GM12864 (cell line): ENCODE results near the gene DRC1.

Experiments used
- DNase-seq: peaks from one replicate; pipeline ENCODE4 v3.0.0-alpha.2; 2011; ENCODE audit warnings: low read depth
- H3K4me3 ChIP-seq: 2 replicates; pipeline ENCODE4 v1.5.1; 2011; ENCODE audit warnings: mild to moderate bottlenecking, low read depth, low read length, control low read depth
- CTCF ChIP-seq: IDR thresholded peaks from 2 replicates; pipeline ENCODE4 v1.5.1; 2011; ENCODE audit warnings: low read depth, mild to moderate bottlenecking, moderate library complexity, low read length, control low read depth, inconsistent platforms; ENCODE audit errors: missing control alignments

The DRC1 gene

GRCh38 chr2:26442301-26442700 is 40.6 kb downstream of the DRC1 start:
- DNase-seq: no peak
- H3K4me3 ChIP-seq: no peak overlapping the region
- TF ChIP-seq CTCF: no peak

GRCh38 chr2:26442707-26443106 is 41.0 kb downstream of the DRC1 start:
- H3K4me3 ChIP-seq: no peak overlapping the region
- no peak for TF ChIP-seq CTCF
- DNase-seq: no peak

- no peak for DNase-seq
- TF ChIP-seq CTCF: no peak
Observed at GRCh38 chr2:26444236-26444635, 42.5 kb downstream of the DRC1 start.

GRCh38 chr2:26448651-26449050 is 46.9 kb downstream of the DRC1 start:
- DNase-seq: no peak
- H3K4me3 ChIP-seq: no peak overlapping the region
- no peak for TF ChIP-seq CTCF

More at GRCh38 chr2:26444236-26444635, 42.5 kb downstream of the DRC1 start:
- H3K4me3 ChIP-seq: no peak overlapping the region

GRCh38 chr2:26449278-26450030 is 47.7 kb downstream of the DRC1 start:
- H3K4me3 ChIP-seq: no peak overlapping the region
- TF ChIP-seq CTCF: no peak
- no peak for DNase-seq

GRCh38 chr2:26450031-26450635 is 48.4 kb downstream of the DRC1 start:
- H3K4me3 ChIP-seq: no peak overlapping the region
- no peak for TF ChIP-seq CTCF
- no peak for DNase-seq

- TF ChIP-seq CTCF: no peak
- no peak for DNase-seq
- H3K4me3 ChIP-seq: no peak overlapping the region
Observed at GRCh38 chr2:26451700-26452099, 50.0 kb downstream of the DRC1 start.
